Measurements from ENCODE around the gene TGM5. TPM values are rescaled to one million over a fixed set of nuclear protein-coding genes. Genes with fewer than 3 reads are reported as not detected.

TGM5 gene, protein sequence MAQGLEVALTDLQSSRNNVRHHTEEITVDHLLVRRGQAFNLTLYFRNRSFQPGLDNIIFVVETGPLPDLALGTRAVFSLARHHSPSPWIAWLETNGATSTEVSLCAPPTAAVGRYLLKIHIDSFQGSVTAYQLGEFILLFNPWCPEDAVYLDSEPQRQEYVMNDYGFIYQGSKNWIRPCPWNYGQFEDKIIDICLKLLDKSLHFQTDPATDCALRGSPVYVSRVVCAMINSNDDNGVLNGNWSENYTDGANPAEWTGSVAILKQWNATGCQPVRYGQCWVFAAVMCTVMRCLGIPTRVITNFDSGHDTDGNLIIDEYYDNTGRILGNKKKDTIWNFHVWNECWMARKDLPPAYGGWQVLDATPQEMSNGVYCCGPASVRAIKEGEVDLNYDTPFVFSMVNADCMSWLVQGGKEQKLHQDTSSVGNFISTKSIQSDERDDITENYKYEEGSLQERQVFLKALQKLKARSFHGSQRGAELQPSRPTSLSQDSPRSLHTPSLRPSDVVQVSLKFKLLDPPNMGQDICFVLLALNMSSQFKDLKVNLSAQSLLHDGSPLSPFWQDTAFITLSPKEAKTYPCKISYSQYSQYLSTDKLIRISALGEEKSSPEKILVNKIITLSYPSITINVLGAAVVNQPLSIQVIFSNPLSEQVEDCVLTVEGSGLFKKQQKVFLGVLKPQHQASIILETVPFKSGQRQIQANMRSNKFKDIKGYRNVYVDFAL
- 0.16 TPM in 1 of 2 replicates, not detected in the other for total RNA-seq

DNA sequence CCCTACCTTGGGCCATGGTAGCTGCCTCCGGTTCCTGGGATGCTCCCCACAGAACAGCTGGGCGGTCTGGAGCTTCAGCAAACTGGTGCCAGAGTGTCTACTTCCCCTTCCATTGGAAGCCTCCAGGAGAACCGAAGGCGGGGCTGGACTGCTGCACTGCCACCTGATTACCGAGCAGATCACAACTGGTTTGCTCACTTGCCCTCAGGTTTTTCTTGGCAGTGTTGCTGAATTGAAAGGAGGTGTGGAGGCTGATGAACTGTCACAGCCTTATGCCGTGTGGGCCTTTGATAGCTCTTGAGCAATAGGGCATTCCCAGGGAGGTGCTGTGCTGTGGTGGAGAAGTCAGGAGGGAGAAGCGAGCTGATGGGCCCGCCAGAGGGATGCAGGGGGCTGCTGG is at the start of gene TGM5:
Gene TGM5, minus strand, starts transcription at position 95 of the 400 bp plus-strand sequence. Its CDS starts 79 bp downstream, at position 16.

DNA sequence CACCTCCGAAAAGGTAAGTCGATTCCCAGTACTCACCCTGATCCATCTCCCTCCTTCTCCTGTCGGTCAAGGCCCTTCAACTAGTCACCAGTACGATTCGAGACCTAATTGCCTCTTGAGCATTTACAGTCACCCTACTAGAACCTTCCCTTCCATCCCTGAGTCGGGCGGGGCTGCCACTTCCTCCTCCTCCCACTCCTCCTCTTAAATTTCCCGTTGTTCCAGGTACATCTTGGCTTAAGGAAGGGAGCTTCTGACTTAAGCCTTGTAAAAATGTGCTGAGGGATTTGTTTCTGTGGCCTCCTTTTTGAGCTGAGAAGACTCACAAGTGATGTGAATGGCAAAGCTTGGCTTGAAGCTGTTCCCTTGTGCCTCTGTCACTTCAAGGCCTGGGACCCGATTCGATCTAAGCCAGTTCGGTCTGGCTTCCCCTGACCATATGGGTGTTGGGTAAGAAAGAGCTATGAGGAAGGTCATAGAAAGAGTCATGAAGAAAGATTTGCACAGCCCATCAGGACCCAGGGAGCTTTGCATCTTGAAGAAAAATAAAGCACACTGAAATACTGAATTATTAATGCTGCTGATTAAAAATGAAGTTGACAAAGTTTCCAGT is 35.6 kb upstream of the TGM5 start, which contains the start of gene TGM7:
Gene TGM7, minus strand, starts transcription at position 51 of the 613 bp plus-strand sequence.

DNA sequence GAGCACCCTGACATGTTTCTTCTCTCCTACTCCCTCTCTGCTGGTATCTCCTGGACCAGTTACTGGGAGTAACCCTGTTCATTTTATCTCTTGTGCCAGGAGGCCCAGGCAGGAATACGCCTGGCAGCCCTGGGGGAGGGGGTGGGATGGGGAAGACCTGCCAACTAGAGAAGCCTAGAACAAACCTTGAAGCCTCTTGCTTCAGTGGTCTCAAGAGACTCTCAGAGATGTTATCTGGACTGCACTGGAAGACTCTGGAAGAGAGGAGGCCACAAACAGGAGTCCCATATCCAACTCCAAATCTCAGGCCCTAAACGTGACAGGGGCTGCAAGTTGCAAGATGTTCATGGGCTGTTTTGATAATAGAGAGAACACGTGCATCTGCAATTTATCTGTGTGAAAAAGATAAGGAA is 45.7 kb downstream of the TGM5 start, which contains the start of gene EPB42:
Gene EPB42, minus strand, starts transcription at position 28 of the 413 bp plus-strand sequence. CDS start 193 bp downstream, outside the sequence.

DNA sequence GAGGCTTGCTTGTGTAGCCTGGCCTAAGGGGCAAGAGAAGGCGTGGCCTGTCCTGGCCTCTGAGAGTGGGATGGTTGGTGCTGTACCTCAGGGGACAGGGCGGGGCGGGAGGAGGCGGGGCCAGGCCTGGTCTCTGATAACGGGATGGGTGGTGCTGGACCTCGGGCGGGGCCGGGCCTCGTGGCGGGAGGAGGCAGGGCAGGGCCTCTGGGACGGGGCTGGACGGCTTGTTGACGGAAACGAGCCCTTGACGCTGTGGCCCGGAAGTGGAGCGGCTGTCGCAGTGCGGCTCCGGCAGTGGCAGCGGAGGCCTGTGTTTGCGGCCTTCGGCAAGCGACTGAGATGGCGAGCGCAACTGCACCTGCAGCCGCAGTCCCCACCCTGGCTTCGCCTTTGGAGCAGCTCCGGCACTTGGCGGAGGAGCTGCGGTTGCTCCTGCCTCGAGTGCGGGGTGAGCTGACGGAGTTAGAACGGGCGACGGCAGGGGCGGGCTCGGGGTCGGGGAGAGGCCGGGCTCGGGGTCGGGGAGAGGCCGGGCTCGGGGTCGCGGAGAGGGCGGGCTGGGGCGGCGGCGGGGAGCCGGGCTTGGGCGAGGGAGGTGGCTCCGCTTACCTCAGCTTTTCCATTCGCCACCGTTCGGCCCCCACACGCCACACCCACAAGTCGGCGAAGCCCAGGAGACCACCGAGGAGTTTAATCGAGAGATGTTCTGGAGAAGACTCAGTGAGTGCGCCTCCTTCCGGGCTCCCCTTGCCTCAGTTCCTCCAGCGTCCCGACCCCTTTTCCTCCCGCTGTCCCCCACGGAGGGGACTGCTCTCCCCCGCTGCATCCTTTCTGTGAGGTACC is 81.3 kb downstream of the TGM5 start, which contains the start of gene CCNDBP1:
Gene CCNDBP1, plus strand, starts transcription at position 247 of the 846 bp plus-strand sequence. Its CDS starts 96 bp downstream, at position 343.

Other genes with a start within 250 kb of the TGM5 start
- 16.3 and 17.6 TPM in 2 replicates for gene UBR1, start 160.9 kb downstream of the TGM5 start, total RNA-seq
- gene TMEM62, start 133.3 kb downstream of the TGM5 start, total RNA-seq, result 9.4 and 12.9 TPM in 2 replicates
- gene CCNDBP1, start 81.5 kb downstream of the TGM5 start, total RNA-seq, result 32.0 and 55.1 TPM in 2 replicates
- not detected in 2 replicates for gene EPB42, start 45.9 kb downstream of the TGM5 start, total RNA-seq
- gene TGM7, start 35.3 kb upstream of the TGM5 start, total RNA-seq, result not detected in 2 replicates
- gene LCMT2, start 63.6 kb upstream of the TGM5 start, total RNA-seq, result 4.0 and 8.4 TPM in 2 replicates
- 12.5 and 13.9 TPM in 2 replicates for gene ZSCAN29, start 104.1 kb upstream of the TGM5 start, total RNA-seq
- gene TUBGCP4, start 104.2 kb upstream of the TGM5 start, total RNA-seq, result 13.5 and 20.8 TPM in 2 replicates
- gene TP53BP1, start 226.2 kb upstream of the TGM5 start, total RNA-seq, result 16.7 and 18.3 TPM in 2 replicates